Measurements from ENCODE around the gene PGRMC2. TPM values are rescaled to one million over a fixed set of nuclear protein-coding genes. Genes with fewer than 3 reads are reported as not detected.

Gene PGRMC2
- polyA plus RNA-seq, 3 donors: 6.3 to 13.9 (median 7.3) TPM

DNA sequence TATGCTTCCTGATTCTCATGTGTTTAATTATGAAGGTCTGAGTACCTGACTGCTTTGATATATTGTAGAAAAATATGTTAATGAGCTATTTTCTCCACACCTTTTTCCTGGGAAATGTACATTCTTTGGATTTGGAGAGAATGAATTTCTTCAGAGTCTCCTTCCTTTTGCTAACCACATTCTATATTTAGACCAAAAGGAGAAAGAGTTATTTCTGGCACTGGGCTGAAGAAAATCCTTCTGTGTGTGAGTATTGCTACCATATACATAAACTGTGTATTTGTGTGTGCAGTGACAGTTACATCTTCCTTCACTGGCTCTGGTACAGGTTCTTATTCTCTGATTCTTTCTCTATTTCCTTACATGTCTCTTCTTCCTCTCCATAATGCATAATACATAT, 44.5 kb upstream of the PGRMC2 start:
- DNase-seq: no peak
- intact Hi-C loops (cut with micrococcal nuclease): no loop called here
- Histone ChIP-seq H3K36me3 (replicated peaks in 1 of 2; ENCODE audit: control insufficient read depth in 1 of 2, insufficient read depth in 2 of 2, low read length in 2 of 2) (no peaks in the 10 kb centered on the region), H3K79me2 (ENCODE audit: insufficient read depth, low read length) (no peaks in the 10 kb centered on the region), H3K9ac (ENCODE audit: insufficient read depth, low read length, poor library complexity, severe bottlenecking) (no peak overlapping the region), H3K27me3 (ENCODE audit: control insufficient read depth in 2 of 2, insufficient read depth in 2 of 2, low read length in 2 of 2) (no peaks in the 10 kb centered on the region), H3K4me2 (replicated peaks; ENCODE audit: extremely low read depth, low read length, poor library complexity, severe bottlenecking) (no peak overlapping the region), H4K20me1 (ENCODE audit: insufficient read depth, low read length) (no peaks in the 10 kb centered on the region), H3K4me3 (replicated peaks in 1 of 3; ENCODE audit: low read depth in 2 of 3, low read length in 3 of 3) (no peak overlapping the region), H3K9me3 (replicated peaks in 1 of 2; ENCODE audit: control insufficient read depth in 1 of 2, insufficient read depth in 1 of 2, low read length in 2 of 2) (peaks cover 0 to 3% of the 10 kb centered on the region in 2 donors), H3K27ac (ENCODE audit: low read depth in 1 of 2, low read length in 2 of 2) (no peak overlapping the region), H3K4me1 (ENCODE audit: control insufficient read depth in 1 of 2, insufficient read depth in 2 of 2, low read length in 2 of 2) (no peaks in the 10 kb centered on the region), H2AFZ (ENCODE audit: insufficient read depth, low read depth, low read length, poor library complexity, severe bottlenecking) (no peak overlapping the region)
- no peaks in the 10 kb centered on the region for H3K4me1 Mint-ChIP-seq
- H3K9me3 Mint-ChIP-seq: peaks cover 0 to 6% (median 2%) of the 10 kb centered on the region in 7 donors
- no peaks in the 10 kb centered on the region for H3K36me3 Mint-ChIP-seq
- no peak overlapping the region for H3K4me3 Mint-ChIP-seq
- TF ChIP-seq, protein P1, sequence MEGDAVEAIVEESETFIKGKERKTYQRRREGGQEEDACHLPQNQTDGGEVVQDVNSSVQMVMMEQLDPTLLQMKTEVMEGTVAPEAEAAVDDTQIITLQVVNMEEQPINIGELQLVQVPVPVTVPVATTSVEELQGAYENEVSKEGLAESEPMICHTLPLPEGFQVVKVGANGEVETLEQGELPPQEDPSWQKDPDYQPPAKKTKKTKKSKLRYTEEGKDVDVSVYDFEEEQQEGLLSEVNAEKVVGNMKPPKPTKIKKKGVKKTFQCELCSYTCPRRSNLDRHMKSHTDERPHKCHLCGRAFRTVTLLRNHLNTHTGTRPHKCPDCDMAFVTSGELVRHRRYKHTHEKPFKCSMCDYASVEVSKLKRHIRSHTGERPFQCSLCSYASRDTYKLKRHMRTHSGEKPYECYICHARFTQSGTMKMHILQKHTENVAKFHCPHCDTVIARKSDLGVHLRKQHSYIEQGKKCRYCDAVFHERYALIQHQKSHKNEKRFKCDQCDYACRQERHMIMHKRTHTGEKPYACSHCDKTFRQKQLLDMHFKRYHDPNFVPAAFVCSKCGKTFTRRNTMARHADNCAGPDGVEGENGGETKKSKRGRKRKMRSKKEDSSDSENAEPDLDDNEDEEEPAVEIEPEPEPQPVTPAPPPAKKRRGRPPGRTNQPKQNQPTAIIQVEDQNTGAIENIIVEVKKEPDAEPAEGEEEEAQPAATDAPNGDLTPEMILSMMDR (IDR thresholded peaks at IDR 0.05): no peak
- peaks cover 0 to 2% (median 0%) of the 10 kb centered on the region in 3 donors for H3K27me3 Mint-ChIP-seq (ENCODE audit: low read depth in 3 of 3)
- H3K27ac Mint-ChIP-seq: no peak overlapping the region

DNA sequence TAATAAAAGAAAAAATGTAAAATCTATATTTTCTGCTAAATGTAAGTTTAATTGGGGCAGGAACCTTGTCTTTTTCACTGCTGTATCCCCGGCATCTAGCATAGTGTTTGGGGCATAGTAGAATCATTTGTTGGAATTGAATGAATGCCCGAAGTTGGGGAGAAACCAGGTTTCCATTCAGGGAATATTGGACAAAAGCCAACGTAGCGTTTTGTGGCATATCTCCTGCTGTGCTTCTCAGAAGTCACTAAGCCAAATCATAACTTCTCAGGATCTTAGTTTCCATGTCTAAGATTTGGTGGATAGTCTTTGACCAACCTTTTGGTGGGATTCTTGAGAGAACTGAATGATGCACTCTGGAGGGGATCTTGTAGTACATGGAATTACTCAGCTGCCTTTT, 42.0 kb upstream of the PGRMC2 start:
- TF ChIP-seq, protein P1 (IDR thresholded peaks at IDR 0.05): no peak
- WGBS (ENCODE audit: insufficient coverage): 81% methylated on average over 2 of the region's 4 CpGs
- Mint-ChIP-seq H3K4me1 (no peaks in the 10 kb centered on the region), H3K9me3 (peaks cover 0 to 3% (median 2%) of the 10 kb centered on the region in 7 donors), H3K27ac (no peak overlapping the region), H3K36me3 (no peaks in the 10 kb centered on the region), H3K27me3 (ENCODE audit: low read depth in 3 of 3) (peaks cover 0 to 2% (median 0%) of the 10 kb centered on the region in 3 donors), H3K4me3 (no peak overlapping the region)
- Histone ChIP-seq H2AFZ (ENCODE audit: insufficient read depth, low read depth, low read length, poor library complexity, severe bottlenecking) (no peak overlapping the region), H3K27ac (ENCODE audit: low read depth in 1 of 2, low read length in 2 of 2) (no peak overlapping the region), H3K36me3 (replicated peaks in 1 of 2; ENCODE audit: control insufficient read depth in 1 of 2, insufficient read depth in 2 of 2, low read length in 2 of 2) (no peaks in the 10 kb centered on the region), H3K27me3 (ENCODE audit: control insufficient read depth in 2 of 2, insufficient read depth in 2 of 2, low read length in 2 of 2) (no peaks in the 10 kb centered on the region), H3K4me2 (replicated peaks; ENCODE audit: extremely low read depth, low read length, poor library complexity, severe bottlenecking) (no peak overlapping the region), H3K79me2 (ENCODE audit: insufficient read depth, low read length) (no peaks in the 10 kb centered on the region), H3K9me3 (replicated peaks in 1 of 2; ENCODE audit: control insufficient read depth in 1 of 2, insufficient read depth in 1 of 2, low read length in 2 of 2) (peaks cover 0 to 3% of the 10 kb centered on the region in 2 donors), H3K9ac (ENCODE audit: insufficient read depth, low read length, poor library complexity, severe bottlenecking) (no peak overlapping the region), H3K4me1 (ENCODE audit: control insufficient read depth in 1 of 2, insufficient read depth in 2 of 2, low read length in 2 of 2) (no peaks in the 10 kb centered on the region), H3K4me3 (replicated peaks in 1 of 3; ENCODE audit: low read depth in 2 of 3, low read length in 3 of 3) (no peak overlapping the region), H4K20me1 (ENCODE audit: insufficient read depth, low read length) (no peaks in the 10 kb centered on the region)
- DNase-seq: no peak
- intact Hi-C loops (cut with micrococcal nuclease): no loop called here

Data from CD14-positive monocyte (primary cell).